ENCODE data around the gene LEPROT.

GRCh38 chr1:65437616-65438015 is 17.1 kb downstream of the LEPROT start:
- TF ChIP-seq CTCF (IDR thresholded peaks at IDR 0.05): no peak
- no peak for TF ChIP-seq POLR2A (IDR thresholded peaks at IDR 0.05)
